OCI-LY7 (cell line): ENCODE results near the gene PSMA6. TPM values are rescaled to one million over a fixed set of nuclear protein-coding genes. Genes with fewer than 3 reads are reported as not detected.
A peak's percentile ranks its signal among the peaks of the same experiment; 100 is the strongest.

Experiments
- BruUV-seq: library from RNA; stranded (reverse); fragments of 400-500 nt; replicated peaks from 2 replicates; lab custom pipeline; 2021; lab: Mats Ljungman, UMichigan
- CTCF ChIA-PET: fragments of 300-600 bp; sonication (Branson Sonifier 250); formaldehyde crosslinking; loops from one replicate; lab custom pipeline; 2022; ENCODE audit warnings: antibody characterized with exemption; ENCODE audit not compliant: unreplicated experiment; lab: Charles Lee
- POLR2A ChIA-PET: fragments of 300-600 bp; sonication (Branson Sonifier 250); formaldehyde crosslinking; loops from one replicate; lab custom pipeline; 2022; ENCODE audit warnings: antibody characterized with exemption; lab: Charles Lee
- DNase-seq: peaks from one replicate; pipeline ENCODE4 v3.0.0-alpha.2; 2015; ENCODE audit warnings: low spot score
- H2AFZ ChIP-seq: fragments of 200-600 bp; sonication (generic), shearing (Covaris generic); 2 replicates; pipeline ENCODE4 v1.6.1; 2014; ENCODE audit warnings: mild to moderate bottlenecking, antibody characterized with exemption, low read length, moderate library complexity
- H3K27ac ChIP-seq: fragments of 200-600 bp; sonication (generic); 2 replicates; pipeline ENCODE4 v1.5.1; 2014; ENCODE audit warnings: mixed run types, low read depth, mild to moderate bottlenecking, moderate library complexity, low read length, inconsistent platforms; ENCODE audit not compliant: poor library complexity, severe bottlenecking
- H3K36me3 ChIP-seq: fragments of 200-600 bp; sonication (generic); 2 replicates; pipeline ENCODE4 v1.6.1; 2014; ENCODE audit warnings: mild to moderate bottlenecking, antibody characterized with exemption, low read length, moderate library complexity, mixed read lengths; ENCODE audit not compliant: insufficient read depth
- H3K4me1 ChIP-seq: fragments of 200-600 bp; sonication (generic); 2 replicates; pipeline ENCODE4 v1.5.1; 2014; ENCODE audit warnings: mild to moderate bottlenecking, low read length; ENCODE audit not compliant: insufficient read depth, poor library complexity, severe bottlenecking
- H3K4me2 ChIP-seq: fragments of 200-600 bp; sonication (generic); 2 replicates; pipeline ENCODE4 v1.6.1; 2014; ENCODE audit warnings: mild to moderate bottlenecking, low read length
- H3K4me3 ChIP-seq: fragments of 200-600 bp; sonication (generic); 2 replicates; pipeline ENCODE4 v1.5.1; 2014; ENCODE audit warnings: mild to moderate bottlenecking, low read depth, low read length; ENCODE audit not compliant: poor library complexity, severe bottlenecking
- H3K79me2 ChIP-seq: fragments of 200-600 bp; sonication (generic); 2 replicates; pipeline ENCODE4 v1.6.1; 2016; ENCODE audit warnings: low read depth, mild to moderate bottlenecking, low read length, moderate library complexity, mixed read lengths; ENCODE audit not compliant: insufficient read depth
- H3K9me2 ChIP-seq: fragments of 200-600 bp; sonication (generic); 2 replicates; pipeline ENCODE4 v1.6.1; 2016; ENCODE audit warnings: mild to moderate bottlenecking, low read length, mixed read lengths; ENCODE audit not compliant: insufficient read depth
- H3K9me3 ChIP-seq: fragments of 200-600 bp; sonication (generic); 2 replicates; pipeline ENCODE4 v1.6.1; 2014; ENCODE audit warnings: mild to moderate bottlenecking, mixed run types, low read length, mixed read lengths
- H4K20me1 ChIP-seq: fragments of 200-600 bp; sonication (generic); 2 replicates; pipeline ENCODE4 v1.6.1; 2014; ENCODE audit warnings: mild to moderate bottlenecking, antibody characterized with exemption, low read length, moderate library complexity, mixed read lengths; ENCODE audit not compliant: insufficient read depth
- CTCF ChIP-seq: fragments of 200-600 bp; sonication (generic); conservative IDR thresholded peaks from 2 replicates; pipeline ENCODE4 v1.5.1; 2014; ENCODE audit warnings: mild to moderate bottlenecking, antibody characterized with exemption, low read length, moderate library complexity, mixed read lengths
- EZH2phosphoT487 ChIP-seq: fragments of 200-600 bp; sonication (generic); IDR thresholded peaks from 2 replicates; pipeline ENCODE4 v1.6.1; 2018; ENCODE audit warnings: low read depth, borderline replicate concordance, mild to moderate bottlenecking, mixed run types, antibody characterized with exemption, low read length, moderate library complexity, mixed read lengths
- intact Hi-C: fragments of 100-400 bp; cut with micrococcal nuclease; formaldehyde crosslinking; loops from one replicate; pipeline ENCODE4 v1.10.0; 2022; ENCODE audit not compliant: unreplicated experiment
- total RNA-seq, 2 experiments: library from RNA; depleted of rRNA in 1 of 2; stranded (reverse); fragments of >200 nt in 1 of 2; shearing (Covaris generic) in 1 of 2; gene quantifications; 2 replicates each; pipeline ENCODE4 v1.2.3, GENCODE V29; 2014 to 2022

The PSMA6 gene
- total RNA-seq, 2 experiments from 2014 or later, result 216 to 267 TPM

- Histone ChIP-seq H3K79me2 (no peaks in the 10 kb centered on the region), H3K36me3 (no peaks in the 10 kb centered on the region), H3K4me2 (no peak overlapping the region), H2AFZ (no peak overlapping the region), H4K20me1 (no peaks in the 10 kb centered on the region), H3K4me3 (no peak overlapping the region), H3K4me1 (peaks cover 18% of the 10 kb centered on the region), H3K9me3 (0 out of 2 replicates have a peak, but pooled peaks cover 4% of the 10 kb centered on the region), H3K27ac (no peak overlapping the region), H3K9me2 (no peaks in the 10 kb centered on the region)
- BruUV-seq, result no TSS peak
- ChIA-PET POLR2A (no interaction called here), CTCF (no interaction called here)
- no peak for DNase-seq
- intact Hi-C loops, result no loop called here
- TF ChIP-seq EZH2phosphoT487 (no peak), CTCF (no peak)
These were observed 73.9 kb downstream of the PSMA6 start for GRCh38 chr14:35366056-35366451.

- Histone ChIP-seq H3K36me3 (no peaks in the 10 kb centered on the region), H3K4me1 (peaks cover 18% of the 10 kb centered on the region), H3K9me3 (0 out of 2 replicates have a peak, but pooled peaks cover 4% of the 10 kb centered on the region), H3K79me2 (no peaks in the 10 kb centered on the region), H3K4me2 (no peak overlapping the region), H3K4me3 (no peak overlapping the region), H3K9me2 (no peaks in the 10 kb centered on the region), H3K27ac (no peak overlapping the region), H2AFZ (peak overlapping the region; percentile 87; the same call in 1 of the 2 replicates), H4K20me1 (no peaks in the 10 kb centered on the region)
- DNase-seq, result no peak
- no TSS peak for BruUV-seq
- no peak for TF ChIP-seq CTCF
- no peak for TF ChIP-seq EZH2phosphoT487
- CTCF ChIA-PET, result interaction anchor here (0.6 kb wide), 1 partner anchor 9 kb away, joined by 3 read pairs; no protein-coding TSS in a partner anchor
- intact Hi-C loops, result no loop called here
- POLR2A ChIA-PET, result no interaction called here
These were observed 74.4 kb downstream of the PSMA6 start for GRCh38 chr14:35366521-35366976.

GRCh38 chr14:35367056-35367372 lies 74.8 kb downstream of the PSMA6 start:
- POLR2A ChIA-PET, result interaction anchor here (1.2 to 1.4 kb wide), 2 partner anchors 9 to 75 kb away, joined by 3 to 10 read pairs; partner anchors contain the start of gene PSMA6
- H3K27ac ChIP-seq, result peak overlapping the region; percentile 22
- H3K4me2 ChIP-seq, result peak overlapping the region; percentile 50
- H3K4me1 ChIP-seq, result peaks cover 18% of the 10 kb centered on the region
- H3K36me3 ChIP-seq, result no peaks in the 10 kb centered on the region
- BruUV-seq, result no TSS peak
- H2AFZ ChIP-seq, result peak overlapping the region; percentile 87
- H3K79me2 ChIP-seq, result no peaks in the 10 kb centered on the region
- no peak overlapping the region for H3K4me3 ChIP-seq
- TF ChIP-seq CTCF (no peak), EZH2phosphoT487 (no peak)
- CTCF ChIA-PET, result interaction anchor here (0.6 kb wide), 1 partner anchor 9 kb away, joined by 3 read pairs; no protein-coding TSS in a partner anchor
- H3K9me3 ChIP-seq, result 0 out of 2 replicates have a peak, but pooled peaks cover 4% of the 10 kb centered on the region
- intact Hi-C loops, result no loop called here
- no peak for DNase-seq
- H3K9me2 ChIP-seq, result no peaks in the 10 kb centered on the region
- no peaks in the 10 kb centered on the region for H4K20me1 ChIP-seq
